GM23338 (cell line): Measurements from ENCODE around the gene ERGIC3. TPM values are rescaled to one million over a fixed set of nuclear protein-coding genes. Genes with fewer than 3 reads are reported as not detected.
A peak's percentile ranks its signal among the peaks of the same experiment; 100 is the strongest.

Source experiments
- ATAC-seq: fragments of 200-7000 bp; cut with Tn5 transposase; 3 replicates; pipeline ENCODE4 v1.9.1; 2020
- DNase-seq: peaks from one replicate; pipeline ENCODE4 v3.0.0-alpha.2; 2015; ENCODE audit warnings: low spot score
- H2AFZ ChIP-seq: fragments of 200-600 bp; sonication (generic); 2 replicates; pipeline ENCODE4 v1.8.0; 2016; ENCODE audit warnings: antibody characterized with exemption, mild to moderate bottlenecking, moderate library complexity
- H3F3A ChIP-seq: fragments of 200-600 bp; sonication (generic); replicated peaks from 2 replicates; pipeline ENCODE4 v1.8.0; 2017; ENCODE audit warnings: antibody characterized with exemption, mixed run types, low read depth
- H3K27ac ChIP-seq: fragments of 200-600 bp; sonication (generic); 2 replicates; pipeline ENCODE4 v1.6.1; 2016; ENCODE audit warnings: low read depth
- H3K27me3 ChIP-seq: fragments of 200-600 bp; sonication (generic); 2 replicates; pipeline ENCODE4 v1.8.0; 2016; ENCODE audit warnings: mild to moderate bottlenecking, mixed run types, moderate library complexity; ENCODE audit not compliant: insufficient read depth
- H3K36me3 ChIP-seq: fragments of 200-600 bp; sonication (generic); 2 replicates; pipeline ENCODE4 v1.8.0; 2016; ENCODE audit warnings: mild to moderate bottlenecking; ENCODE audit not compliant: insufficient read depth
- H3K4me1 ChIP-seq: fragments of 200-600 bp; sonication (generic); 2 replicates; pipeline ENCODE4 v1.8.0; 2016; ENCODE audit warnings: mild to moderate bottlenecking, moderate library complexity; ENCODE audit not compliant: insufficient read depth
- H3K4me2 ChIP-seq: fragments of 200-600 bp; sonication (generic); 2 replicates; pipeline ENCODE4 v1.7.1; 2017; ENCODE audit warnings: mixed run types
- H3K4me3 ChIP-seq: fragments of 200-600 bp; sonication (generic); 2 replicates; pipeline ENCODE4 v1.6.1; 2016; ENCODE audit warnings: mixed run types
- H3K79me2 ChIP-seq: fragments of 200-600 bp; sonication (generic); replicated peaks from 2 replicates; pipeline ENCODE4 v1.8.0; 2017; ENCODE audit warnings: mild to moderate bottlenecking; ENCODE audit not compliant: insufficient read depth
- H3K9me2 ChIP-seq: fragments of 200-600 bp; sonication (generic); 2 replicates; pipeline ENCODE4 v1.8.0; 2017; ENCODE audit not compliant: insufficient read depth
- H4K20me1 ChIP-seq: fragments of 200-600 bp; sonication (generic); replicated peaks from 2 replicates; pipeline ENCODE4 v1.8.0; 2017; ENCODE audit warnings: mild to moderate bottlenecking; ENCODE audit not compliant: insufficient read depth
- H3K27ac Mint-ChIP-seq: 2 replicates; pipeline ENCODE4 v1.8.0; 2020; ENCODE audit warnings: inconsistent platforms, mild to moderate bottlenecking, moderate library complexity, mixed read lengths
- H3K27me3 Mint-ChIP-seq: 3 replicates; pipeline ENCODE4 v1.8.0; 2022; ENCODE audit warnings: low read depth, mild to moderate bottlenecking, moderate library complexity, mixed read lengths, inconsistent platforms; ENCODE audit not compliant: insufficient read depth, poor library complexity
- H3K36me3 Mint-ChIP-seq: 3 replicates; pipeline ENCODE4 v1.8.0; 2021; ENCODE audit warnings: low read depth, mild to moderate bottlenecking, inconsistent platforms, moderate library complexity, mixed read lengths
- H3K4me1 Mint-ChIP-seq: 3 replicates; pipeline ENCODE4 v1.8.0; 2020; ENCODE audit warnings: mild to moderate bottlenecking, inconsistent platforms, mixed read lengths
- H3K4me3 Mint-ChIP-seq: 3 replicates; pipeline ENCODE4 v1.8.0; 2021; ENCODE audit warnings: moderate library complexity, mild to moderate bottlenecking, inconsistent platforms, mixed read lengths
- H3K9me3 Mint-ChIP-seq: 3 replicates; pipeline ENCODE4 v1.8.0; 2020; ENCODE audit warnings: moderate library complexity, mild to moderate bottlenecking, inconsistent platforms, mixed read lengths
- CREB1 ChIP-seq: fragments of 250-450 bp; sonication (Bioruptor Pico); IDR thresholded peaks from 2 replicates; pipeline ENCODE4 v1.5.0; 2020; ENCODE audit warnings: low read depth, mild to moderate bottlenecking, moderate library complexity
- CTCF ChIP-seq, 2 experiments: fragments of 200-600 bp in 1 of 2; sonication (generic) in 1 of 2; conservative IDR thresholded peaks; 2 replicates each; pipeline versions ENCODE4 v1.5.1 to v1.6.1; 2016 to 2017; ENCODE audit warnings: antibody characterized with exemption in 2 of 2, low read depth in 2 of 2, mild to moderate bottlenecking in 2 of 2, moderate library complexity in 1 of 2
- ETS1 ChIP-seq: IDR thresholded peaks from 2 replicates; pipeline ENCODE4 v1.6.1; 2016; ENCODE audit warnings: antibody characterized with exemption
- EZH2 ChIP-seq: fragments of 200-600 bp; sonication (generic); IDR thresholded peaks from one replicate; pipeline ENCODE4 v1.8.0; 2017; ENCODE audit warnings: antibody characterized with exemption, mild to moderate bottlenecking, low read depth; ENCODE audit not compliant: unreplicated experiment
- JUNB ChIP-seq: IDR thresholded peaks from one replicate; pipeline ENCODE4 v1.6.1; 2016; ENCODE audit warnings: antibody characterized with exemption; ENCODE audit not compliant: unreplicated experiment
- POLR2AphosphoS5 ChIP-seq: IDR thresholded peaks from 2 replicates; pipeline ENCODE4 v1.6.1; 2016; ENCODE audit warnings: antibody characterized with exemption, low read depth
- ZNF114 ChIP-seq: fragments of 250-450 bp; sonication (Bioruptor Pico); IDR thresholded peaks from 2 replicates; pipeline ENCODE4 v1.5.0; 2020; ENCODE audit warnings: mild to moderate bottlenecking, moderate library complexity
- ZNF331 ChIP-seq: fragments of 250-450 bp; sonication (Bioruptor Pico); IDR thresholded peaks from 2 replicates; pipeline ENCODE4 v1.5.0; 2020; ENCODE audit warnings: low read depth, mild to moderate bottlenecking, moderate library complexity
- polyA plus RNA-seq: library from polyadenylated mRNA; unstranded; fragments of >200 nt; fragmentation: Nextera tagmentation; extraction: Ambion mirVana; gene quantifications from 2 replicates; pipeline ENCODE4 v1.2.1, GENCODE V29; 2016
- total RNA-seq: library from RNA; depleted of rRNA; stranded (reverse); fragments of >200 nt; shearing (Covaris generic); gene quantifications from 2 replicates; pipeline ENCODE4 v1.2.3, GENCODE V29; 2014
- TF ChIP-seq, protein P1 (sequence below): IDR thresholded peaks from one replicate; pipeline ENCODE4 v1.6.1; 2018; ENCODE audit warnings: antibody characterized with exemption; ENCODE audit not compliant: unreplicated experiment

Gene ERGIC3
- total and polyA plus RNA-seq, 2 experiments from 2014 or later, result 139 to 147 TPM

- peaks cover 25% of the 10 kb centered on the region for H3K36me3 Mint-ChIP-seq
- peaks cover 20% of the 10 kb centered on the region for H3K4me1 Mint-ChIP-seq
- no peak overlapping the region for H3K4me2 ChIP-seq
- no peaks in the 10 kb centered on the region; the same call in 2 of the 3 replicates for H3K9me3 Mint-ChIP-seq
- peaks cover 5% of the 10 kb centered on the region for H3K27me3 Mint-ChIP-seq
- DNase-seq (no peak), ATAC-seq (no peak)
- no peak overlapping the region for H3K27ac ChIP-seq
- no peaks in the 10 kb centered on the region for H3K36me3 ChIP-seq
- H3K27ac Mint-ChIP-seq, result no peak overlapping the region
- H2AFZ ChIP-seq, result no peak overlapping the region
- peaks cover 3% of the 10 kb centered on the region; the same call in 1 of the 2 replicates for H3K4me1 ChIP-seq
- no peak for TF ChIP-seq CTCF (conservative IDR thresholded peaks at IDR 0.05; ENCODE audit: low read depth in 2 of 2)
- TF ChIP-seq EZH2, result no peak
- no peak for TF ChIP-seq POLR2AphosphoS5
- H4K20me1 ChIP-seq, result no peaks in the 10 kb centered on the region; the same call in 1 of the 2 replicates
- H3K9me2 ChIP-seq, result no peaks in the 10 kb centered on the region
- H3K4me3 ChIP-seq, result no peak overlapping the region
- H3K4me3 Mint-ChIP-seq, result no peak overlapping the region
- no peaks in the 10 kb centered on the region for H3K79me2 ChIP-seq
- H3K27me3 ChIP-seq, result no peaks in the 10 kb centered on the region
- H3F3A ChIP-seq, result no peaks in the 10 kb centered on the region
Measured at GRCh38 chr20:35559042-35559693, 17.3 kb downstream of the ERGIC3 start.

GRCh38 chr20:35560105-35560511, 18.2 kb downstream of the ERGIC3 start:
- H3K27me3 ChIP-seq, result no peaks in the 10 kb centered on the region
- no peak overlapping the region for H3K4me2 ChIP-seq
- no peaks in the 10 kb centered on the region for H3F3A ChIP-seq
- H3K27ac Mint-ChIP-seq, result peak overlapping the region; percentile 32; the same call in 1 of the 2 replicates
- no peaks in the 10 kb centered on the region for H3K36me3 ChIP-seq
- peaks cover 17% of the 10 kb centered on the region for H3K36me3 Mint-ChIP-seq
- H3K27ac ChIP-seq, result no peak overlapping the region
- H2AFZ ChIP-seq, result no peak overlapping the region
- ATAC-seq (peak; percentile 38), DNase-seq (peak; percentile 57)
- no peak overlapping the region for H3K4me3 Mint-ChIP-seq
- H3K4me1 Mint-ChIP-seq, result peaks cover 20% of the 10 kb centered on the region
- no peak overlapping the region for H3K4me3 ChIP-seq
- H4K20me1 ChIP-seq, result no peaks in the 10 kb centered on the region
- peaks cover 3% of the 10 kb centered on the region; the same call in 1 of the 2 replicates for H3K4me1 ChIP-seq
- H3K9me3 Mint-ChIP-seq, result no peaks in the 10 kb centered on the region; the same call in 2 of the 3 replicates
- peaks cover 8% of the 10 kb centered on the region for H3K27me3 Mint-ChIP-seq
- no peaks in the 10 kb centered on the region for H3K9me2 ChIP-seq
- no peaks in the 10 kb centered on the region for H3K79me2 ChIP-seq
- TF ChIP-seq ETS1, result no peak
- no peak for TF ChIP-seq ZNF331 (CRISPR knock-in tag)
- no peak for TF ChIP-seq CREB1 (CRISPR knock-in tag)
- TF ChIP-seq ZNF114 (CRISPR knock-in tag), result no peak
- TF ChIP-seq JUNB, result no peak
- TF ChIP-seq POLR2AphosphoS5, result no peak
- TF ChIP-seq, protein P1, sequence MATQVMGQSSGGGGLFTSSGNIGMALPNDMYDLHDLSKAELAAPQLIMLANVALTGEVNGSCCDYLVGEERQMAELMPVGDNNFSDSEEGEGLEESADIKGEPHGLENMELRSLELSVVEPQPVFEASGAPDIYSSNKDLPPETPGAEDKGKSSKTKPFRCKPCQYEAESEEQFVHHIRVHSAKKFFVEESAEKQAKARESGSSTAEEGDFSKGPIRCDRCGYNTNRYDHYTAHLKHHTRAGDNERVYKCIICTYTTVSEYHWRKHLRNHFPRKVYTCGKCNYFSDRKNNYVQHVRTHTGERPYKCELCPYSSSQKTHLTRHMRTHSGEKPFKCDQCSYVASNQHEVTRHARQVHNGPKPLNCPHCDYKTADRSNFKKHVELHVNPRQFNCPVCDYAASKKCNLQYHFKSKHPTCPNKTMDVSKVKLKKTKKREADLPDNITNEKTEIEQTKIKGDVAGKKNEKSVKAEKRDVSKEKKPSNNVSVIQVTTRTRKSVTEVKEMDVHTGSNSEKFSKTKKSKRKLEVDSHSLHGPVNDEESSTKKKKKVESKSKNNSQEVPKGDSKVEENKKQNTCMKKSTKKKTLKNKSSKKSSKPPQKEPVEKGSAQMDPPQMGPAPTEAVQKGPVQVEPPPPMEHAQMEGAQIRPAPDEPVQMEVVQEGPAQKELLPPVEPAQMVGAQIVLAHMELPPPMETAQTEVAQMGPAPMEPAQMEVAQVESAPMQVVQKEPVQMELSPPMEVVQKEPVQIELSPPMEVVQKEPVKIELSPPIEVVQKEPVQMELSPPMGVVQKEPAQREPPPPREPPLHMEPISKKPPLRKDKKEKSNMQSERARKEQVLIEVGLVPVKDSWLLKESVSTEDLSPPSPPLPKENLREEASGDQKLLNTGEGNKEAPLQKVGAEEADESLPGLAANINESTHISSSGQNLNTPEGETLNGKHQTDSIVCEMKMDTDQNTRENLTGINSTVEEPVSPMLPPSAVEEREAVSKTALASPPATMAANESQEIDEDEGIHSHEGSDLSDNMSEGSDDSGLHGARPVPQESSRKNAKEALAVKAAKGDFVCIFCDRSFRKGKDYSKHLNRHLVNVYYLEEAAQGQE, result no peak
